ENCODE results near the gene NUP107.

Gene NUP107

GRCh38 chr12:68785823-68786222, 99.0 kb downstream of the NUP107 start:
- Histone ChIP-seq H3K36me3 (ENCODE audit: insufficient read depth, low read length) (no peaks in the 10 kb centered on the region), H3K4me3 (ENCODE audit: low read depth in 1 of 2, low read length in 2 of 2) (no peak overlapping the region), H2AFZ (ENCODE audit: low read depth, low read length) (no peak overlapping the region), H3K9me3 (ENCODE audit: insufficient read depth, low read length, severe bottlenecking) (no peaks in the 10 kb centered on the region), H3K4me2 (ENCODE audit: insufficient read depth, low read length) (no peak overlapping the region), H3K27me3 (ENCODE audit: insufficient read depth, low read length, poor library complexity) (no peaks in the 10 kb centered on the region), H3K9ac (ENCODE audit: low read depth, low read length) (no peak overlapping the region), H3K4me1 (ENCODE audit: insufficient read depth, low read length) (no peaks in the 10 kb centered on the region), H3K79me2 (ENCODE audit: insufficient read depth, low read length) (no peaks in the 10 kb centered on the region), H4K20me1 (ENCODE audit: insufficient read depth, low read length) (no peaks in the 10 kb centered on the region), H3K27ac (ENCODE audit: low read length) (no peak overlapping the region)
- ATAC-seq (ENCODE audit: insufficient read depth, low read depth) (no peak), DNase-seq (no peak)
- TF ChIP-seq EZH2 (IDR thresholded peaks at IDR 0.05; ENCODE audit: borderline replicate concordance, low read depth, low read length, severe bottlenecking) (no peak), CTCF (IDR thresholded peaks at IDR 0.05; ENCODE audit: borderline replicate concordance, extremely low read depth, low read length, poor library complexity, severe bottlenecking) (no peak)

GRCh38 chr12:68786929-68787328, 100.2 kb downstream of the NUP107 start:
- H3K9me3 ChIP-seq (ENCODE audit: insufficient read depth, low read length, severe bottlenecking): no peaks in the 10 kb centered on the region
- H3K36me3 ChIP-seq (ENCODE audit: insufficient read depth, low read length): no peaks in the 10 kb centered on the region
- H3K4me2 ChIP-seq (ENCODE audit: insufficient read depth, low read length): no peak overlapping the region
- no peak overlapping the region for H2AFZ ChIP-seq (ENCODE audit: low read depth, low read length)
- no peaks in the 10 kb centered on the region for H3K27me3 ChIP-seq (ENCODE audit: insufficient read depth, low read length, poor library complexity)
- H3K4me3 ChIP-seq (ENCODE audit: low read depth in 1 of 2, low read length in 2 of 2): no peak overlapping the region
- DNase-seq: no peak
- no peaks in the 10 kb centered on the region for H4K20me1 ChIP-seq (ENCODE audit: insufficient read depth, low read length)
- no peaks in the 10 kb centered on the region for H3K79me2 ChIP-seq (ENCODE audit: insufficient read depth, low read length)
- no peak for ATAC-seq (ENCODE audit: insufficient read depth, low read depth)
- no peak overlapping the region for H3K9ac ChIP-seq (ENCODE audit: low read depth, low read length)
- no peaks in the 10 kb centered on the region for H3K4me1 ChIP-seq (ENCODE audit: insufficient read depth, low read length)
- no peak for TF ChIP-seq CTCF (IDR thresholded peaks at IDR 0.05; ENCODE audit: borderline replicate concordance, extremely low read depth, low read length, poor library complexity, severe bottlenecking)
- TF ChIP-seq EZH2 (IDR thresholded peaks at IDR 0.05; ENCODE audit: borderline replicate concordance, low read depth, low read length, severe bottlenecking): no peak
- H3K27ac ChIP-seq (ENCODE audit: low read length): no peak overlapping the region

DNA sequence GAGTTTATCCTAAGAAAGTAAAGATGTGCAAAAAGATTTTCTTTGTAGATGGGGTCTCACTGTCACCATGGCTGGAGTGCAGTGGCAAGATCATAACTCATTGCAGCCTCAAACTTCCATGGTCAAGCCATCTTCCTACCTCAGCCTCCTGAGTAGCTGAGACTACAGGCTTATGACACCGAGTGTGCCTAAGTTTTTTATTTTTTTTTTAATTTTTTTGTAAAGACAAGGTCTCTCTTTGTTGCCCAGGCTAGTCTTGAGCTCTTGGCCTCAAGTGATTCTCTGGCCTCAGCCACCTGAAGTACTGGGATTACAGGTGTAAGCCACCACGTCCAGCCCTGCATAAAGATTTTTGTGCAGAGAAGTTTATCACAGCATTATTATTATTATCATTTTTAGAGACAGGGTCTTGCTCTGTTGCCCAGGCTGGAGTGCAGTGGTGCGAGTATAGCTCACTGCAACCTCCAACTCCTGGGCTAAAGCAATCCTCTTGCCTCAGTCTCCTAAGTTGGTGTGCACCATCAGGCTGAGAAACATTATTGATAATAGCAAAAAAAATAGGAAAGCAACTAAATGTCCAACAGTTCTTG, 101.9 kb downstream of the NUP107 start:
- H3K9ac ChIP-seq (ENCODE audit: low read depth, low read length): no peak overlapping the region
- DNase-seq: no peak
- no peaks in the 10 kb centered on the region for H3K36me3 ChIP-seq (ENCODE audit: insufficient read depth, low read length)
- H3K9me3 ChIP-seq (ENCODE audit: insufficient read depth, low read length, severe bottlenecking): no peaks in the 10 kb centered on the region
- no peaks in the 10 kb centered on the region for H3K79me2 ChIP-seq (ENCODE audit: insufficient read depth, low read length)
- no peaks in the 10 kb centered on the region for H3K27me3 ChIP-seq (ENCODE audit: insufficient read depth, low read length, poor library complexity)
- H2AFZ ChIP-seq (ENCODE audit: low read depth, low read length): no peak overlapping the region
- no peak overlapping the region for H3K4me3 ChIP-seq (ENCODE audit: low read depth in 1 of 2, low read length in 2 of 2)
- no peaks in the 10 kb centered on the region for H4K20me1 ChIP-seq (ENCODE audit: insufficient read depth, low read length)
- no peak for ATAC-seq (ENCODE audit: insufficient read depth, low read depth)
- H3K27ac ChIP-seq (ENCODE audit: low read length): no peak overlapping the region
- no peak overlapping the region for H3K4me2 ChIP-seq (ENCODE audit: insufficient read depth, low read length)
- no peak for TF ChIP-seq EZH2 (IDR thresholded peaks at IDR 0.05; ENCODE audit: borderline replicate concordance, low read depth, low read length, severe bottlenecking)
- TF ChIP-seq CTCF (IDR thresholded peaks at IDR 0.05; ENCODE audit: borderline replicate concordance, extremely low read depth, low read length, poor library complexity, severe bottlenecking): no peak
- no peaks in the 10 kb centered on the region for H3K4me1 ChIP-seq (ENCODE audit: insufficient read depth, low read length)

All from DND-41 (cell line).